ENCODE results near the gene GNPTAB. TPM values are rescaled to one million over a fixed set of nuclear protein-coding genes. Genes with fewer than 3 reads are reported as not detected.

The GNPTAB gene
- total RNA-seq, 1 experiment from 2014 or later, result 26.5 TPM

GRCh38 chr12:101720118-101720517 is 110.6 kb downstream of the GNPTAB start:
- no peaks in the 10 kb centered on the region for H3K27me3 ChIP-seq (ENCODE audit: insufficient read depth, low read depth)
- H4K20me1 ChIP-seq (ENCODE audit: insufficient read depth), result no peaks in the 10 kb centered on the region
- no peaks in the 10 kb centered on the region for H3K79me2 ChIP-seq (ENCODE audit: low read depth)
- POLR2A ChIA-PET (ENCODE audit: unreplicated experiment), result no interaction called here
- no peak for DNase-seq
- H3K4me2 ChIP-seq, result no peak overlapping the region
- no peaks in the 10 kb centered on the region for H3K4me1 ChIP-seq (replicated peaks; ENCODE audit: insufficient read depth)
- H3K4me3 ChIP-seq, result no peak overlapping the region
- no peak overlapping the region for H2AFZ ChIP-seq
- H3F3A ChIP-seq (ENCODE audit: insufficient read depth, low read depth), result no peaks in the 10 kb centered on the region
- no peak for TF ChIP-seq EZH2 (IDR thresholded peaks at IDR 0.05; ENCODE audit: low read depth)
- no peak for TF ChIP-seq CTCF (conservative IDR thresholded peaks at IDR 0.05)
- no TSS peak for BruUV-seq (replicated peaks)
- H3K27ac ChIP-seq, result no peak overlapping the region
- no peaks in the 10 kb centered on the region for H3K9me2 ChIP-seq (ENCODE audit: insufficient read depth)
- CTCF ChIA-PET, result no interaction called here
- no peaks in the 10 kb centered on the region for H3K36me3 ChIP-seq (ENCODE audit: low read depth)
- intact Hi-C loops (cut with micrococcal nuclease; ENCODE audit: unreplicated experiment), result no loop called here
- no peaks in the 10 kb centered on the region for H3K9me3 ChIP-seq (ENCODE audit: insufficient read depth, low read depth)

- Histone ChIP-seq H3K36me3 (ENCODE audit: low read depth) (no peaks in the 10 kb centered on the region), H3K27me3 (ENCODE audit: insufficient read depth, low read depth) (no peaks in the 10 kb centered on the region), H3K79me2 (ENCODE audit: low read depth) (no peaks in the 10 kb centered on the region), H3K4me1 (replicated peaks; ENCODE audit: insufficient read depth) (no peaks in the 10 kb centered on the region), H3K9me2 (ENCODE audit: insufficient read depth) (no peaks in the 10 kb centered on the region), H3K4me3 (no peak overlapping the region), H3F3A (ENCODE audit: insufficient read depth, low read depth) (no peaks in the 10 kb centered on the region), H3K4me2 (no peak overlapping the region), H4K20me1 (ENCODE audit: insufficient read depth) (no peaks in the 10 kb centered on the region), H3K27ac (no peak overlapping the region), H3K9me3 (ENCODE audit: insufficient read depth, low read depth) (no peaks in the 10 kb centered on the region), H2AFZ (no peak overlapping the region)
- no peak for DNase-seq
- BruUV-seq (replicated peaks), result no TSS peak
- intact Hi-C loops (cut with micrococcal nuclease; ENCODE audit: unreplicated experiment), result no loop called here
- ChIA-PET POLR2A (ENCODE audit: unreplicated experiment) (no interaction called here), CTCF (no interaction called here)
- TF ChIP-seq EZH2 (IDR thresholded peaks at IDR 0.05; ENCODE audit: low read depth) (no peak), CTCF (conservative IDR thresholded peaks at IDR 0.05) (no peak)
Observed at GRCh38 chr12:101719566-101719965, 111.2 kb downstream of the GNPTAB start.

GRCh38 chr12:101714877-101715444 is 115.8 kb downstream of the GNPTAB start:
- ChIA-PET POLR2A (ENCODE audit: unreplicated experiment) (no interaction called here), CTCF (interaction anchor here (0.7 kb wide), 1 partner anchor 1165 kb away, joined by 12 read pairs; no protein-coding TSS in a partner anchor)
- Histone ChIP-seq H2AFZ (no peak overlapping the region), H3F3A (ENCODE audit: insufficient read depth, low read depth) (no peaks in the 10 kb centered on the region), H3K9me2 (ENCODE audit: insufficient read depth) (no peaks in the 10 kb centered on the region), H3K27me3 (ENCODE audit: insufficient read depth, low read depth) (no peaks in the 10 kb centered on the region), H3K9me3 (ENCODE audit: insufficient read depth, low read depth) (no peaks in the 10 kb centered on the region), H3K36me3 (ENCODE audit: low read depth) (no peaks in the 10 kb centered on the region), H3K4me2 (no peak overlapping the region), H3K27ac (no peak overlapping the region), H4K20me1 (ENCODE audit: insufficient read depth) (no peaks in the 10 kb centered on the region), H3K4me1 (replicated peaks; ENCODE audit: insufficient read depth) (no peaks in the 10 kb centered on the region), H3K79me2 (ENCODE audit: low read depth) (no peaks in the 10 kb centered on the region), H3K4me3 (no peak overlapping the region)
- intact Hi-C loops (cut with micrococcal nuclease; ENCODE audit: unreplicated experiment), result no loop called here
- no TSS peak for BruUV-seq (replicated peaks)
- DNase-seq, result no peak
- no peak for TF ChIP-seq EZH2 (IDR thresholded peaks at IDR 0.05; ENCODE audit: low read depth)
- no peak for TF ChIP-seq CTCF (conservative IDR thresholded peaks at IDR 0.05)

Measured in PC-9 (cell line).